NCI-H2171 treated with DMSO at 0.1 percent for 48 hours (cell line): ENCODE data around the gene KRT20.

ENCODE experiments used
- DNase-seq: peaks from one replicate; lab custom pipeline; 2025; lab: John Stamatoyannopoulos, UW

KRT20 gene

GRCh38 chr17:40852364-40852763, 32.7 kb downstream of the KRT20 start:
- DNase-seq, result no peak

DNA sequence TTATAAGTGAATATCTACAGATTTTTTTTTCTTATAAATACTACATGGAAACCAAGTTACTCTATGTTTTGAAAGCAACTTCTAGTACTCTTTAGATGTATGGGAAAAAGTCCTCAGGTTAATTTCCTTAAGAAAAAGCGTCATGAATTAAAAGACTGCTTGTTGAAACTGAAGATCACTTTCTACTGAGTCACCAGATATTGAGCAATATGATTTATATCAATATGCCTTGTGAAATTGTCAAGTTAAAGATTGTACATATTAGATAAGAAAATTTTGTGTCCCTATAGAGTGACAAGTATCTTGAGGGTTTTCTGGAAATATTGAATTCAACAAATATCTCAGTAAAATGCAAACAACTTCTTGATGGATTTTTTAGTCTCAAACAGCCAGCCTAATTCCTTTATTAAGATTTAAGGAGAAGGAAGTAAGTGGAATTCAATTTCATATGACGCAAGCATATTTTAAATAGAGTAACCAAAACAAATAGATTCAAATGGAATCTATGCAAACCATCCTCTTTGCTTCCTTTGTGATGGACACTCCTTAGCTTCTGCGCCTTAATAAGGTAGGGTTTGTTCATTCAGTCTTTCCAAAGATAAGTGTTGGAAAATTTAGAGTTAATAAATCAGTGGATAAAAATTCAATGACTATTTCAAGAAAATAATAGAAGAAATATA, 34.6 kb downstream of the KRT20 start:
- no peak for DNase-seq

DNA sequence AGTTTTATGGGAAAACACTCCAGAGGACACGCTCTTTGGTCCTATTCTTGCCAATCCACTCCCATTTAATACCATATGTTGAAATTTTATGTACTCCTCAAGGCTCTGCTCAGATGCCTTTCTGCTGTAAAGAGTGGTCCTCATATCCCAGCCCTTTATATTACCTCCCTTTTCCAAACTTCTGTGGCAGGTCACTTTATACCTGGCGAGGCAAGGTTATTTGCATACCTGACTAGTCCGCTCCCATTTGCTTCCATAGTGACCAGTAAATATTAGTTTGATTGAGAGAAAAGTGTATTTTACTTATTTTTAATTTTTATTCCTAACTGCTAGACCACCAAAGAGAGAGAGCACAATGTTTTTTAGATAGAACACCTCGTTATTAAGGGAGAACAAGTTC, 35.3 kb downstream of the KRT20 start:
- DNase-seq, result no peak

DNA sequence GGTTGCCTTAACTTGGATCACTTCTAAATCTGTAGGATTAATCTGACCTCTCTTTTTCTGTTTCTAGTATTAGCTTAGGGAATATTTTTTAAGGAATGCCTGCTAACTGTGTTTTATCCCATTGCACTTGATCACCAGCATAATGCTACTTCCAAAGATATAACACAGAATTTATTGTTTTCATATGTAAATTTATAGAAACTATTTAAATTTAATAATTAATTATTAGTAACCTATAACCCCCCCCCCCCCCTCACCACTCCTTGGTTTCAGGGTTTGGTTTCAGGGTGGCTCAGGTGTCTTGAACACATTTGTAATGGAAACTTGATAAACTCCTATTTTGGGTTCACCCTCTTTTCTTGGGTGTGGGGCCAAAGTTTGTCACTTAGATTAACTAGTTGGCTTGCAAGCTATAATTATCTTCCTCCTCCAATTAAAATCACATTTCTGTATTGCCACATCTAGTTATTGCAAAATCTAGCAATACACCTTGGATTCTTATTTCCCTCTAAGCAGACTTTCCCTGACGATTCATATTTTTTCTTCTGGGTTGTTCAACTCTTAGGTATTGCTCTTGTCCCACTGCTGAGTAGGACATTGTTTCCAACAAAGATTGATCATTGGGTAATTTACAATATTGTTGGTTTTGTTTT, 36.3 kb downstream of the KRT20 start:
- DNase-seq, result no peak

DNA sequence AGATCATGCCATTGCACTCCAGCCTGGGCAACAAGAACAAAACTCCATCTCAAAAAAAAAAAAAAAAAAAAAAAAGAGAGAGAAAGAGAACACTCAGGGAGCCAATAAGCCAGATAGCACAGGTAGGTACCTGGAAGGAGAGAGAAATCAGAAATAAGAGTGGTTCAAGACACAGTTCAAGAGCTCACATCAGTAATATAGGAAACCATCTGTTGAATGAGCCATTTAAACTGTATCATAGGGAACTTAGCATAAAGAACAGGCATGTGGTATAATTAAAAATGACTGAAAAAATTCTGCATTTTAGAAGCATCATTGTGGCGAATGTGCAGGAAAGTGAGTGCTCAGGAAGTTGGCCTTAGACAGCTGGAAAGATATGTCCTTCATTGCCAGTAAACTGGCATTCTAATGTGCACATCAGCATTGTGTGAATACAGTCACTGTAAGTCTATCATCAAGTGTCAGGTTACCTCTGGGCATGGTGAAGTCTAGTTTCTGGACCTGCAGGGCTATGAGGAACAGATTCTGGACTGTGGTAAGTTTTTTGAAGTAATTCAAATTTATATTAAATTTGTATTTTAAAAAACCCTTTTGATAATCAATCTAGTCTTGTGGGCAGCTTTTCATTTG, 38.4 kb downstream of the KRT20 start:
- no peak for DNase-seq

DNA sequence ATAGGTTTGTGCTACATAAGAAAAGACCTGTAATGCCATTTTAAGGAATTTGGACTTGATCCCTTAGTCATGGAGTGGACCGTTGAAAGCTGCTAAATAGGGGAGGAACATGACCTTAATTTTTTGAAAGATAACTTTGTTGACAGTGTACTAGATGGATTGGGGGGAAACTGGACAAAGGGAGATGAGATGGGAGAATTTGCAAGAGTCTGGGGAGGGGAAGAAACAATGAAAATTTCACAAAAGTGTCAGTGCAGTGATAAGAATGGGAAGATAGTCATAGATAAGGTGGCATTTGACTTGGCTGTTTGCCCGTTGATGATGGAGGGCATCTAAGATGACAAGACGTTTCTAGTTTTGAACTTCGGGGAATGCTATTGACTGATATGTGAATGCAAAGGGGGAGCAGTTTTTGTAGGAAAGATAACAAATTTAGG, 40.4 kb downstream of the KRT20 start:
- no peak for DNase-seq

GRCh38 chr17:40843242-40843641, 41.8 kb downstream of the KRT20 start:
- no peak for DNase-seq

DNA sequence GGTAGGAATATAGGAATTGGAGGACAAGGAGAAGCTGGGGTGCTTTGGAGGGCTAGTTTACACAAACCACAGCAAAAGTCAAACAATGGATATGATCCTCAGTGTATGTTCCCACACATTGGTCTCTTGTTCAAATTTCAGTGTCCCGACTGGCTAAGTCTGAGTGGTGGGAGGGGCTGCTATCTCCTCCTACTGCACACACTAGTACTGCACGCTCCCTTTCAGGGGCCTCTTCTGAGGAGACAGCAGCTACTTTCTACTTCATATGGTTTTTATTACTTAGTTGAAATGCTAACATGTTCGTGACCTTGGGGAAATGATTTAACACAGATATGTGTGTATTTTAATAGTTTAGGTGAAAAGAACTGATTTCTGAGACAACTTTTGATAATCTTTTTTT, 43.8 kb downstream of the KRT20 start:
- no peak for DNase-seq

DNA sequence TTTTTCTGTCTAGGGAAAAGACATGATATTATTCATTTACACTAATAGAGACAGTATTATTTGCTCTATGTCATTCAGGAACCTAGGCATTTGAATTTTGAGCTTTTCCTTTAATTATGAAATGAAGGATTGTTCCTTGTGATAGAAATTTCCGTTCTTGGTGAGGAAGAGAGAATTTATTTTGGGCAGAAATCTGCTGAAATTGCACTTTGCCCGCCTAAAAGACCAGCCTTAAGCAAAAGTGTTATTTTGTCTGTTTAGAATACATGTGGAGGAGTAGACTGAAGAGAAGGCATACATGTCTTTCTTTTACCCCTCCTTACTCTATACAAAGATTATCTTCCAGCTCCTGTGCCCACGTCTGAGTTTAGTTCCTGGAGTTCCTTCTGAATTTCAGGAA, 45.8 kb downstream of the KRT20 start:
- no peak for DNase-seq

DNA sequence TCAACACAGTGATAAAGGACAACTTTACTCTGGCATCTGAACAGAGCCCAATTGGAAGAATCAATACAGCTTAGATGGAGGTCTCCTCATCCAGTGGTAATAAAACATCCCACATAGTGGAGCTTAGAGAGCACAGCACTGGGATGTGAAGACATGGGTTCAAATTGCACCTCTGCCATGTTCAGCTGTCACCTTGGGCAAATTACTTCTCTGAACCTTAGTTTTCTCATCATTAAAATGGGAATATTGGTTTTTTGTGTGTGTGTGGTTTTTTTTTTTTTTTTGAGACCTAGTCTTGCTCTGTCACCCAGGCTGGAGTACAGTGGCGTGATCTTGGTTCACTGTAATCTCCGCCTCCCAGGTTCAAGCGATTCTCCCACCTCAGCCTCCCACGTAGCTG, 49.0 kb downstream of the KRT20 start:
- DNase-seq, result no peak

DNA sequence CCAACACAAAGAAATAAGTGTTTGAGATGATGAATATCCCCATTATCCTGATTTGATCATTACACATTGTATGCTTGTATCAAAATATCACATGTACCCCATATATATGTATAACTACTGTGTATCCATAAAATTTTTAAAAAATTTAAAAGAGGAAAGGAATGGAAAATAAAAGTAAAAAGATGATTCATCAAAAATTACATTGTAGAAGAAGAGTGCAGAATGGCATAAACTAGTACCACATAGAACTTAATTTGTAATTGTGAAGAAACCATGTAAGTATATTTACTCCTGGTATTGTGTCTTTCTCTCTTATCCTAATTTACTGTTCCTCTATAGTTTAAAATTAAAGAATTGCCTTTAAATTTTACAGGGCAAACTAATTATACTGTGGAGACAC, 51.2 kb downstream of the KRT20 start:
- DNase-seq, result no peak

- DNase-seq, result no peak
Measured at GRCh38 chr17:40832840-40833239, 52.2 kb downstream of the KRT20 start.

DNA sequence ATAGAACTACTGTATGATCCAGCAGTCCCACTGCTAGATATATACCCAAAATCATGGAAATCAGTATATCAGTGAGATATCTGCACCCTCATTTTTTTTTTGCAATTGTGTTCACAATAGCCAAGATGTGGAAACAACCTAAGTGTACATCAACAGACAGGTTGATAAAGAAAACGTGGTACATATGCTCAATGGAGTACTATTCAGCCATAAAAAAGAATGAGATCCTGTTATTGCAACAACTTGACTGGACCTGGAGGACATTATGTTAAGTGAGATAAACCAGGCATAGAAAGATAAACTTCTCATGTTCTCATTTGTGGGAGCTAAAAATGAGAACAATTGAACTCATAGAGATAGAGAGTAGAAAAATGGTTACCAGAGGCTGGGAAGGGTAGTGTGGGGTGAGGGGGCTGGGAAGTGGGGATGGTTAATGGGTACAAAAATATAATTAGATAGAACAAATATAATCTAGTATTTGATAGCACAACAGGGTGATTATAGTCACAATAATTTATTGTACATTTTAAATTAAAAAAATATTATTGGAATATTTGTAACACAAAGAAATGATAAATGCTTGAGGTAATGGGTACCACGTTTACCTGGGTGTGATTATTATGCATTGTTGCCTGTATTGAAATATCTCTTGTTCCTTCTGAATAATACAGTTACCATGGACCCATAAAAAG, 54.8 kb downstream of the KRT20 start:
- no peak for DNase-seq

- DNase-seq, result no peak
Measured at GRCh38 chr17:40828454-40829044, 56.5 kb downstream of the KRT20 start.

DNA sequence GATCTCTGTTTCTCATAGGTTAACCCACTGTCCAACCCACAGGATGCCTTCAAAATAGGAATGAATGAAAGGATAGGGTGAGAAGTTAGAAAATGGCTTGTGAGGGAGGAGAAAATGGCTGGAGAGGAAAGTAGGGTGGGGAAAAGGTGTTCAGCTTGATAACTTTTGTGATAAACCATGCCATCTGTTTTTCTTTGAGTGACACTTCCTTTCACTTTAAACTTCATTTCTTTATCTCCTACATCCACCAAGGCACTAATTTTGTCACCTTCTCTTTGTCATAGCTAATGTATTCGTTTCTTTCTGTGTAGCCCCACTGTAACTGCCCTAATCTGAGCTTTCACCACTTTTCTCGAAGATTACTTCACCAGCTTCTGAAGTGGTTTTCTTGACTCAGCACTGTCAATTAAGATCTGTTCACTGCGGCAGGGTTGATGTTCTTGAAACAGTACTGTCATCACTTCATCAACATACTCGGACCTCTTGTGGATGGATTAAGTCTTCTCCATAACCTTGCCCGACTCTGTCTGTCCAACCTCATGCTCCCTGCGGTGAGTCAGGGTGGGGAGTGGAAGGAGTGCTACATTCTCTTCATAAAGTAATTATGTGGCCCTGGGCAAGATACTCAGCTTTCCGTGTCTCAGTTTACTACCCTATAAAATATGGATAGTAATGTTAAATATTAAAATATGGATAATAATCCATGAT, 57.1 kb downstream of the KRT20 start:
- no peak for DNase-seq
